HG03025 (cell line): ENCODE results near the gene JDP2.
A peak's percentile ranks its signal among the peaks of the same experiment; 100 is the strongest.
"Not testable (repeated sequence)": the region's sequence is repeated elsewhere in the genome, so short reads cannot be mapped to it uniquely, and the experiment has no call there.

ENCODE experiments used
- ATAC-seq: cut with Tn5 transposase; IDR thresholded peaks from one replicate; pipeline ENCODE4 v1.9.1; 2021; ENCODE audit warnings: mild to moderate bottlenecking, moderate library complexity; ENCODE audit not compliant: unreplicated experiment, low FRiP score

The JDP2 gene, protein sequence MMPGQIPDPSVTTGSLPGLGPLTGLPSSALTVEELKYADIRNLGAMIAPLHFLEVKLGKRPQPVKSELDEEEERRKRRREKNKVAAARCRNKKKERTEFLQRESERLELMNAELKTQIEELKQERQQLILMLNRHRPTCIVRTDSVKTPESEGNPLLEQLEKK

DNA sequence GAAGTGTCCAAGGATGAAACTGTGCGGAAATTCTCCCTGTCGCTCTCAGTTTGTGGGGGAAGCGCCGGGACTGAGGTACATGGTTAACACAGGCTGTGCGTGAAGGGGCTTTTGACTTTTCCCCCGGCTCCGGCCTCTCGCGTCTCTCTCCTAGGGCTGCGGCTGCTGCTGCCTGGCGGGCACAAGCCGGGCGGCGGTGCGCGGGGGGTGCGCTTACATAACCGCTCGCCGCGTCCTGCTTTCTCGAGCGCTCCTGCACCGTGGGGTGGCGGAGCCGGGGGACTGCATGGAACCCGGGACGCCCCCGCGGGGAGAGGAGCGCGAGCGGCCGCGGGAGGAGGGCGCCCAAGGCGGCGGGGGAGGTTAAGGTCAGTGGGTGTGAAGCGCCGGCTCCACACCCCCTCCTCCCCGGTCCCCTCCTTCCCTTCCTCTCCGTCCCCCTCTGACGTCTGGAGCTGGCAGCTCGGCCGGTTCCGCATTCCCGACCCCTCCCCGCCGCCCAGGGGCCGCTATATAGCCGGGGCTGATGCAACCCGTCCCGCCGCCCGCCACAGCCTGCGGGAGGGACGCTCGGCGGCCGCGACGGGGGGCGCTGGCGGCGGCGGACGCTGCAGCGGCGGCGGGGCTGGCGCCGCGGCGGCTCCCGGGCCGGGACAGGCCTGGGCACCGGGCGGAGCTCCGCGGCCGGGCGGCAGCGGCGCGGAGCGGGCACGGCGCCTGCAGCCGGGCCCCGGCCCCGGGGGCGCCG is at the start of gene JDP2:
Gene JDP2, plus strand, starts transcription at position 541 of the 748 bp plus-strand sequence. CDS start 9,899 bp downstream, outside the sequence.
- peak; percentile 33 for ATAC-seq

DNA sequence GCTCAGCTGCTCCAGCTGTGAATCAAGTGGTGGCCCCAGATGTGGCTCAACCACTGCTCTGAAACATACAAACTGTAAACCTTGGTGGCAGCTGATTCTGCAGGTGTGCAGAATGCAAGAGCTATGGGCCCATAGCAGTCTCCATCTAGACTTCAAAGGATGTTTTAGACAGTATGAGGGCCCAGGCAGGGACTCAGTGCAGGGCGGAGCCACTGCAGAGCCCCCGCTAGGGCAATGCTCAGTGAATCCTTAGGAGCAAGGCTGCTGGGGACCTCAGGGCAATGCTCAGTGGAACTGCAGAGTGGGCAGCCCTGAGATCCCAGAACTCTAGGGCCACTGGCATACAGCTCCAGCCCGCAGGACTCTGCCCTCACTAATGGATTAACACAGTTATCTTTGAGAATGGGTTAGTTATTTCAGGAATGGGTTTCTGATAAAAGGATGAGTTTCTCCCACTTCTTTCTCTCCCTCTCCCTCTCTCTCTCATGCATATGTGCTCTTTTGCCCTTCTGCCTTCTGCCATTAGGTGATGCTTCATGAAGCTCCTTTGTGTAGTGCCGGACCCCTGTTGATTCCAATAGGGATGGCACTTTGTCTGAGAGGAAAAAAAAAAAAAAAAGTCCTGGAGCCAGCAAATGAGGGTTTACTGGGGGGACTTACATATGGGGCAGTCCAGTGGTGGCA is 48.4 kb upstream of the JDP2 start:
- no peak for ATAC-seq

DNA sequence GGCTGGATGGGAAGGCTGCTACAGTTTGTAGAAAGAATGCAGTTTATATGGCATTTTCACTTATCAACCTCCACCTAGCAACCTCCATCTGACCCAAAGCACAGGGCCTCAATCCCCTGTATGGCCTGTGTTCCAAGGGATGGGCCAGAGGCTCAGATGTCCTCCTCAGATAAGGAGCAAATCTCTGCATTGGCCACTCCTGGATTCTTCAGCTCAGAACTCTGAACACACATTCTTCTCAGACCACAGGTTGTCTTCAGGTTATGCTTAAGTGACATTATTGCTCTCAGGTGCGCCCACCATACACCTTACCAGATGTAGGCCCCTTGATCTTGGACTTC is 47.9 kb upstream of the JDP2 start:
- ATAC-seq: no peak

DNA sequence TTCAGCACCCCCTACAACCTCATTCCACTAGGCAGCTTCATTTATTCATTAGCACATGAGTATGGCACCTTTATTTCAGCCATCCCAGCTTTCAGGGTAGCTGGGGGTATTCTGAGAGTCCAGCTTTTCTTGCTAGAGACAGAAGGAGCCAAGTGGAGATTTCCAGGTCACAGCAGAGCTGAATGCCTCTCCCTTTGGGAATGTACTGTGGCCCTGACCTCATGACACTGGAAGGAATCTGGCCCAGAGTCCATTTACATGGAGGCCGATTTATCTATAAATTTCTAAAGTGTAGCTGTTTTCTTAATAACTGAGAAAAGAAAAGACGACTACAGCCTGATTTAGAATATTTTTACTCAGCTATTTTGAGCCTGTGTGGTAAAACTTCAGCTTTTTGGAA is 47.2 kb upstream of the JDP2 start:
- no peak for ATAC-seq

DNA sequence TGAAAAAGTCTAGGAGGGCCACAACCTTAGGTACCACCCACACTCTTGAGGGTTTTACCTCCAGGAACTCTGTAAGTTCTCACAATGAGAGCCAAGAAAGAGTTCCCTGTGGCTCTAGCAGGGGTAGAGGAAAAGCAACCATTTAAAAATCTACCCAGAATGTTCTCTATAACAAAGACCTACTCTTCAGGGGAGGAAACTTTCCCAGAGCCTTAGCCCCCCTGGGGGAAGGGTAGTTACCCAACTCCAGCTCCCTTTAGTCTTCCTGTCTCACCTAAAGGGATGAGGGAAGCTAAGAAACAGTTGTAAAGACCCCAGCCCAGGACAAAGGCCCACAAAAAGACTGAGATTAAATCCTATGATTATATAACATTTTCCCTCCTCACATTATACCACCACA is 46.2 kb upstream of the JDP2 start:
- ATAC-seq: no peak

DNA sequence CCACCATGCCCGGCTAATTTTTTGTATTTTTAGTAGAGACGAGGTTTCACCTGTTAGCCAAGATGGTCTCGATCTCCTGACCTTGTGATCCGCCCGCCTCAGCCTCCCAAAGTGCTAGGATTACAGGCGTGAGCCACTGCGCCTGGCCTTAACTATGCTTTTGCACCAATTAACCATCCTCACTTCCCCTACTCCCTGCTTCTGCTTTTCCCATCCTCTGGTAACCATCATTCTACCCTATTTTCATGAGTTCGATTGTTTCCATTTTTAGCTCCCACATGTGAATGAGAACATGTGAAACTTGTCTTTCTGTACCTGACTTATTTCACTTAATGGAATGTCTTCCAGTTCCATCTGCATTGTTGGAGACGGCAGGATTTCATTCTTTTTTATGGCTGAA is 44.6 kb upstream of the JDP2 start:
- not testable (repeated sequence) for ATAC-seq

DNA sequence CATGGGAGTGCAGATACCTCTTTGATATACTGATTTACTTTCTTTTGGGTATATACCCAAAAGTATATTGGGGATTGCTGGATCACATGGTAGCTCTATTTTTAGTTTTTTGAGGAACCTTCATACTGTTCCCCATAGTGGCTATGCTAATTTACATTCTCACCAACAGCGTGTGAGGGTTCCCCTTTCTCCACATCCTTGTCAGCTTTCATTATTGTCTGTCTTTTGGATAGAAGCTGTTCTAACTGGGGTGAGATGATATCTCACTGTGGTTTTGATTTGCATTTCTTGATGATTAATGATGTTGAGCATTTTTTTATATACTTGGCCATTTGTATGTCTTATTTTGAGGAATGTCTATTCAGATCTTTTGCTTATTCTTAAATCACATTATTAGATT is 44.1 kb upstream of the JDP2 start:
- no peak for ATAC-seq

DNA sequence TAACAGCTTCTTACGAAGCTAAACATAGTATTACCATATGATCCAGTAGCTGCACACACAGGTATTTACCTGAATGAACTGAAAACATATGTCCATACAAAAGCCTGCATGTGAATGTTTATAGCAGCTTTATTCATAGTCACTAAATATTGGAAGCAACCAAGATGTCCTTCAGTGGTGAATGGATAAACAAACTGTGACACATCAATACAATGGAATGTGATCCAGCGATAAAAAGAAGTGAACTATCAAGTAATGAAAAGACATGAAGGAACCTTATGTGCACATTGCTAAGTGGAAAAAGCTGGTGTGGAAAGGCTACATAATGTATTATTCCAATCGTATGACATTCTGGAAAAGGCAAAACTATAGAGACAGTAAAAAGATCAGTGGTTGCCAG is 38.1 kb upstream of the JDP2 start:
- ATAC-seq: no peak

DNA sequence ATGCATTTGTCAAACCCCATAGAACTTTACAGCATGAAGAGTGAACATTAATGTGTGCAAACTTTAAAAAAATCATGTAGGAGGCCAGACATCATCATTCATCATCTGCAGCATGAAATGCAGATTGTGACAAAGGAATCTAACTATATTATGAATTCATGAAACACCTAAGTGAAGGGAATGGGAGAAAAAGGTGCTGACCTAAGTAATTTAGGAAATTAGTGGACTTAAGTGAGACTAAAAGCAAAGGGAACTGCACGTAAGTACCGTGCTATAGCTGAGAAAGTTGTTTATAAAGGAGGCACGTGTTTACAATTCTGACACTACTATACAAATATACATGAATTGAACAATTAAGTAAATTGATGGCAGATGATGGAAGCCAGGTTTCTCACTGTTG is 37.6 kb upstream of the JDP2 start:
- no peak for ATAC-seq

DNA sequence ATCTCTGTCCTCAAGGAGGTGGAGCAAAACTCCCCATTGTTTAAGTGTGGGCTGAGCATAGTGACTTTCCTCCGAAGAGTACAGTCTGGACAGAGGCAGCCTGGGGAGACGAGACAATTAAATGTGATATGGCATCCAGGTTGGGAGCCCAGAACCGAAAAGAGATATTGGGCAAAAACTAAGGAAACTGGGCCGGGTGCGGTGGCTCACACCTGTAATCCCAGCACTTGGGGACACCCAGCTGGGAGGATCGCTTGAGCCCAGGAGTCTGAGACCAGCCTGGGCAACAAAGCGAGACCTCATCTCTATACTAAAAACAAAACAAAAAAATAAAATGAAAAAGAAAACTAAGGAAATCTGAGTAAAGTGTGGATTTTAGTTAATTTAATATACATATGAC is 35.9 kb upstream of the JDP2 start:
- no peak for ATAC-seq

DNA sequence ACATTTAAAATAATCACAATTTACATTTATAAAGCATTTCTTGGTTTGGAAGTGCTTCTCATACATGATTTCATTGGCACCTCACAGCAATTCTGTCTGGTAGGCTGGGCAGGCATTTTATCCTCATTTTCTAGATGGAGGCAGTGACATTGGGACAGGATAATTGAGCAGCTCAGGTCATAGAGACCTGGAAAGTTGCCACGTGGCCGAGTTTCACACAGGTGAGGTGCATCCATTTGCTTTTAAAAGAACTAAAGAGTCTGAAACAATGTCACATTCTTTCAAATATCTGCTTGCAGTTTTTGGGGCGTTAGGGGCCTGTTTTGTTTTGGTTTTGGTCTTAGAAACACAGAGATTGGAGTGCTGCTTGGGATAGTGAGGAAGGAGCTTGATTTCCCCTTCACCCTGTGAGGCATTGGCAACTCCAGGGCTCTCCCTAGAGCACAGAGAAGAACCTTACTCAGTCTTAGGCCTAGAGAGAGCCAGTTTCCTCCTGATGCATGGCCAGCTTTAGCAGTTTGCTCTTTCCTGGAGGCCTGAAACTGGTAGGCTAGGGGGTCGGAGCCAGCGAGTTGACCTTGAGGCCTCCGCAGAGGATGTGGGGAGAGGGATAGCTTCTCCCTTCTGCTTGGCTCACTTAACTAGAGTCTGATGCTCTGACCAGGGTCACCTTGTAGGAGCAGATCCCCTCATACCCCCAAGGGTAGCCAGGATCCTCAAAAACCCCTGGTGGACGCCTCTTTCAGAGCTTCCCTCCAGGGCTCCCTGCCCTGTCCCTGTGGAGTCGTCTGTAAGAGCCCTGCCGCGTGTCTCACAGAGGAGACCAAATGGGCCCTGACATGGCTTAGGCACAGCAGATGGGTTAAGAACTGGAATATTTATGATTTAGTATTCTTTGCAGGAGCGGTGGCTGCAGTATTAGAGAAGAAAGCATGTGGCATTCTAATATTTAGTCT is 34.9 kb upstream of the JDP2 start:
- ATAC-seq: no peak

DNA sequence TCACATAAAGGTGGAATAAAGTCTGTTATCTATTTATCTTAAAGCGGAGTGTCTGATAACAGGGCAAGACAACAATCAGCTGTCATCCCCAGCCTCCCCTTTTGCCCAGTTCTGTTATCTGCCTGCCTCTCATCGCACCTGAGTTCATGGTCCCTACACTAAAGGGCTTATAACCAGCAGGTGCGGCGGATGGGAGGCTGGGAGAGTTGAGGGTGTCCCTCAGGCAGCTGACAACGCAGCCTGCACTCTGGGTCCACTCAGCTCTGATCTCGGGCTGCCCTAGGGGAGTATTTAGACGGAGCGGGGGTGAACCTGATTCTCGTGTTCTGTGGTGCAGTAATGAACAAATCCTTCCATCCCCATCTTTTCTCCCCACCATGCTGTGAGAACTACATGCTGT is 34.0 kb upstream of the JDP2 start:
- no peak for ATAC-seq

DNA sequence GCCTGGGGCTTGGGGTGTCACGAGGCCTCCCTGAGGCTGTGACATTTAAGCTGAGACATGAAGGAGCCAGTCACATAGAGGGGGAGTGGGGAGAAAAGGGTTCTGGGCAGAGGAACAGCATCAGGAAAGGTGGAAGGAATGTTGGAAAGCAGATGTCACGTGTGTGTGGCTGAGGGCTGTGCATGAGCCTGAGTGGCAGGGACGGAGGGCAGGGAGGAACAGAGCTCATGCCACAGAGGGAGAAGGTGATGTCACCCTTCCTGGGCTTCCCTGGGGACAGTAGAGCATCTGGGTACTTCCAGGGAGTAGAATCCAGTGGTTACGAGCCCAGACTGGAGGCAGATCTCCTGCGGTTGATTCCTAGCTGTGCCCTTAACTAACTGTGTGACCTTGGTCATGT is 32.0 kb upstream of the JDP2 start:
- ATAC-seq: no peak

DNA sequence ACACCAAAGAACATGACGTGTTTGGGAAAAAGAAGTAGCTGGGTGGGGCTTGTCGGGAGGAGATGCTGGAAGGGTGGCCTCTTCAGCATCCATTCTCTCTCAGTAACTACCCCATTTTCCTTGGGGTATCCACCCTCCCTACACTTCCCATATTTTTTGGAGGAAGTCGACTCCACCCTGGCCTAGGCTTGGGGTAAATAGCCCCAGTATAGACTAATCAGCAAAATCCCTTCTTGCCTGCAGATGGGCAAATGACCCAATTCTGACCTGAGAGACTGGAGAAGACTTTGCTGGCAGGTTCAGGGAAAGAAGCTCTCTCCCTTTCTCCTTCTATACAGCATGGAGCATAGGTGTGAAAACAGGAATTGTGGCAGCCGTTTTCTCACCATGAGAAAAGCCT is 28.5 kb upstream of the JDP2 start:
- no peak for ATAC-seq

DNA sequence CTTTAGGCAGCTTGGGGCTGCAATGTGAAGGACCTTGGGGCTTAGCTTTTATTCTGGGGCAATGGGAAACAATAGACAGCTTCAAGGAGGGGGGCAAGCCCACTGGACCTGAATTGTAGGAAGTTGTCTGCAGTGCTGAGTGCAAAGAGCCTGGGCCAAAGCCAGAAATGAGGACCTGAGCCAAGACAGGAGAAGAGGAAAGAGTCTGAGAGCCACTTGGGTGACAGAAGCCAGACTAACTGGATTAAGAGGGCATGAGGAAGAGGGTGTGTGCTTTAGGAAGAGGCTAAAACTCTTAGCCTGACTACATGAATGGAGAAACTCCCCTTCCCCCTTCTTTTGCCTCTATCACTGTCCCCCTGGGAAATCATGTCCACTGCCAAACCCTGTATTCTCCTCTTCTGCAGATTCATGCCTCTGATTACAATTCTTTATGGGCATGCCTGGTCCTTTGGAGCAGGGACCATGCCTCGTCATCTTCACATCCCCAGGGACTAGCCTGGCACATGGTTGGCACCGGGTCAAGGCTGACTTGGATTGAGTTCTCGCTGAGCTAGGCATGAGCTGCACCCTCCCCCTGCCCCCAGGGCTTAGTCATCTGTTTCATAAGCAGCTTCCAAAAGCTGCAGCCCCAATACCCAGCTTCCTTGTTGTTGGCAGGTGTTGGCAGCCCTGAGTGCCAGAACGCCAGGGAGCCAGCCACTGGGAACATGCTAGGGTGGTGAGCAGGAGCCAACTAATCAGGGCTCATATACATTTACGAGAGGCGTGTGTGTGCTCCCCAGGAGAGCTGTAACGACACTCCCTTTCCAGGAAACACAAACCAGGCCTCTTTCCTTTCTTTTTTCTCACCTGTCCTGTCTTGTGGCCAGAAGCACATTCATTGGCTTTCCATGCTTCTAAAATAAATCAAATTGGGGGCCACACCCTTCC is 27.7 kb upstream of the JDP2 start:
- no peak for ATAC-seq

DNA sequence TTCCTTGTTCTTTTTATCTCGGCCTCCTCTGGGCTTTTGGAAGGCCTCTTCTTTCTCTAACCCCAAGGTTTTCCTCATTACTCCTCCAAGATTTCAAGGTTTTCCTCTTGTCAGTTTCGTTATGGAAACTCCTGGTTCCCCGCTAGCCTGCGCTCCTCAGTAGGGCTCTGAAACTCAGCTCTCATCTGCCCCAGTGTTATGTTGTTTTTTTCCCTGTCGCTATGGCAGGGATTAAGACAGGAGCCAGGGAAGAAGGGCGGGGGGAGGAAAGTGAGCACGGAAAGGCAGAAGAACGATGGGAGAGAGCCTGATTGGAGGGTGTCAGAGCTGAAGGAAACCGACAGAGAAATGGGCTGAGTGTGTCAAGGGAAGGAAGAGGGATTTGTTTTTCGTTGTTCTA is 26.5 kb upstream of the JDP2 start:
- no peak for ATAC-seq

DNA sequence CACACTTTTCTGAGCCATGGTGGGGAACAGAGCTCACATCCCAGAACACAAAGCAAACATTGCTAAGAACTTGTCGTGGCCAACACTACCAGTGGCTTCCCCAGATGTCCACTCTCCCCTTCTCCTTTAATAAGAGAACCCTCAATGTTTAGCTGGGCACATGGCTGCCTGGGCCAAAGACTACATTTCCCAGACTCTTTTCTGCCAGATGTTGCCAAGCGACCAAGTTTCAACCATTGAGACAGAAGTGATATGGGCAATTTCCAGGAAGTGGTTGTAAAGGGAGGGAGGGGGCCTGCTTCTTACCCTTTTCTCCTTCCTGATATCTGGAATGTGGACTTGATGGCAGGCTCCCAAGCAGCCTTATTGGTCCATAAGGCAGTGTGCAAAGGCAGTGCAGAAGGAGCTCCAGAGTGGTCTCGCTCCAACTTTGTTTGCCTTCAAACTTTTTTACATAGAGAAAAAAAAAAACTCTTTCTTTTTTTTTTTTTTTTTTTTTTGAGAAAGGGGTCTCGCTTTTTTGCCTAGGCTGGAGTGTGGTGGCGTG is 24.9 kb upstream of the JDP2 start:
- ATAC-seq: no peak

DNA sequence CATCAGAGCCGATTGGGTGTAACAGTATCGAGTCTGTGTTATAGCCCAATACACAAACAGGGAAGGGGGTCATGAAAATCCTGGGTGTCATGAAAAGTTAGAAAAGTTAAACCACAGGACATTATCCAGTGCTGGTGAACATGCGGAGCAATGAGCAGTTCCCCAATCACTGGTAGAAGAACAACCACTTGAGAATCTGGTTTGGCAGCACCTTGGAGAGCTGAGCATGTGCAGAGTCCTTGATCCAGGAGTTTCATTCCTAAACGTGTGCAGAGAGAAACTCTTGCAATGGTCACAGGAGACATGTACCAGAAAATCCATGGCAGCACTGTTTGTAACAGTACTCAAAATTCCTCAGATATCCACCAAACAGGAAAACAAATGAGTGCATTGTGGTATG is 23.0 kb upstream of the JDP2 start:
- no peak for ATAC-seq

DNA sequence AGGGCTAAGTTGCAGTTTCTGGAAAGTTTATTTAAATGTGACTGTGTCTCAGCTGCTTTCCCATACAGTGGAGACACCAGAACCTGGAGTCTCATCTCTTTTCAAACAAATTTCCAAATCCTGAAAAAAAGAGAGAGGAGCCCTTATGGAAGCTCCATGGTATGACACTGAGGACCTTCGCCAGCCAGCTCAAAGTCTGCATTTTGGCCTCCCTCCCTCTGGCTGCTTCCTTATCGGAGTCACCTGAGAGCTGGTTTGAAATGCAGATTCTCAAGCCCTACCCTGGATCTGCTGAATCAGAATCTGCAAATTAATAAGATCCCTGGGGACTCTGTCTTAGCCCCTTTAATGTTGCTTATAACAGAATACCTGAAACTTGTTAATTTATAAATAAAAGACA is 21.7 kb upstream of the JDP2 start:
- ATAC-seq: no peak

DNA sequence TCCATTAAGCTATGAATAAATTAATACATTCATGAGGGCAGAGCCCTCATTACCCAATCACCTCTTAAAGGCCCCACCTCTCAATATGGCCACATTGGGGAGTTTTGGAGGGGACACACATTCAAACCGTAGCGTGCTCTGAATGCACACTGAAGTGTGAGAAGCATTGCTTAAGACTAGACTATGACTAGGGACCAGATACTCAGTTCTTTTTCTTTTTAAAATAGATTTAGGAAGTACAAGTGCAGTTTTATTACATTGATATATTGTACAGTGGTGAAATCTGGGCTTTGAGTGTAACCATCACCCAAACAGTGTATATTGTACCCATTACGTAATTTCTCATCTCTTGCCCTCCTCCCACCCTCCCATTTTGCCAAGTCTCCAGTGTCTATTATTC is 21.0 kb upstream of the JDP2 start:
- ATAC-seq: no peak
